HG03565 (cell line): ENCODE measurements around the gene CDC37.

Experiments
- ATAC-seq: cut with Tn5 transposase; IDR thresholded peaks from one replicate; pipeline ENCODE4 v1.9.1; 2021; ENCODE audit warnings: mild to moderate bottlenecking, moderate library complexity; ENCODE audit not compliant: unreplicated experiment

Gene CDC37

DNA sequence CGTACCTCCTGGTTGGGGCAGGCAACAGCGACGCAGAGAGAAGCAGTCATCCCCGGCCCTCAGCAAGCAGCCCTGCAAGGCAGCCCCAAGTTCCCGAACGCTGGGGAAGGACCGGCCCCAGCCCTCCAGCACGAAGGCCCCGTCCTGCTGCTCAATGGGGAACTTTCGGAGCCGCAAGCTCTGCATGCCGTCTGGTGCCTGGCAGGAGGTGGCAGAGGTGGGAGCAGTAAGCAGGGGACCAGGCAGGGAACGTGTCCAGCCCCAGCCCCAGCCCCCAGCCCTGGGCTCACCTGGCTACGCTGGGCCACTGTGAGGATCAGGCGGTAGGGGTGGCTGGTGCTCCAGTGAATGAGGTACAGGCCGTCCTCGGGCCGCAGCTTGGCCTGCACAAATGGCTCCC lies 41.1 kb downstream of the CDC37 start:
- no peak for ATAC-seq

GRCh38 chr19:10361569-10362011 lies 41.8 kb downstream of the CDC37 start:
- no peak for ATAC-seq

- ATAC-seq, result no peak
Measured at GRCh38 chr19:10356431-10356830, 46.9 kb downstream of the CDC37 start.

DNA sequence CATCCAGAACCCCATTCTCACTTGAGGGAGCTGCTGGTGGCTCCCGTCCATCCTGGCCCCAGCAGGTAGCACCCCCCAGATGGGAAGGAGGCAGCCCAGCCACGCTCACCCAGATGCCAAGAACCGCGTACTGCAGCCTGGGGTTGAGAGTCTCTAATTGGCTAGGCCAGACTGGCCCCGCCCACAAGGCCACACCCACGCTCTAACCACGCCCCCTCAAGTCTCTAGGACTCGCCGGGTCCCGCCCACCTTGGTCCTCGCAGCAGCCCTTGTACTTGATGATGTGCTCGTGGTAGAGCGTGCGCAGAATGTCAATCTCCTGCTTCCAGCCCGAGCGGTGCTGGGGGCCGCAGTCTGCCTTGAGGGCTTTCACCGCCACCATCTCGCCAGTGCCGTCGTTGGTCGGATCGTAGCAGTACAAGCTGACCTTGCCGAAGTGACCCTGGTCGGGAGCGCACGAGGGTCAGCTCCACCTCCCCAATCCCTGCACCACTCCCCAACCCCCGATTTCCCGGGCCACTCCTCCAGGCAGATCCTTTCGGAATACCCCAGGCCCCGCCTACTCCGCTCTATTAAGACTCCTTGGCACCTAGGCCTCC lies 49.5 kb downstream of the CDC37 start:
- no peak for ATAC-seq

GRCh38 chr19:10352764-10353671 lies 50.3 kb downstream of the CDC37 start:
- ATAC-seq, result no peak

- no peak for ATAC-seq
Measured at GRCh38 chr19:10346509-10346908, 56.8 kb downstream of the CDC37 start.

DNA sequence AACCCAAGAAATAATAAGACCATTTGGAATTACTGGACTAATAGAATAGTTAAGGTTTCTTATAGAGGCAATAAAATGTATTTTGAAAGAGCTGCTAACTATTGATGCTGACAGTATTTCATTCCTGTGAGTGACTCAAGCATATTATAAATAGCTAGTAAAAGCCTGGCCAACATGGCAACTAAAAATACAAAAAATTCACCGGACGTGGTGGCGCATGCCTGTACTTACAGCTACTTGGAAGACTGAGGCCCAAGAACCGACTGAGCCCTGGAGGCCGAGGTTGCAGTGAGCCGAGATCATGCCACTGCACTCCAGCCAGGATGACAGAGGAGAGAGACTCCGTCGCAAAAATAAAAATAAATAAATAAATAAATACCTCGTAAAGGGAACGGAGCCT lies 58.6 kb downstream of the CDC37 start:
- ATAC-seq, result no peak

DNA sequence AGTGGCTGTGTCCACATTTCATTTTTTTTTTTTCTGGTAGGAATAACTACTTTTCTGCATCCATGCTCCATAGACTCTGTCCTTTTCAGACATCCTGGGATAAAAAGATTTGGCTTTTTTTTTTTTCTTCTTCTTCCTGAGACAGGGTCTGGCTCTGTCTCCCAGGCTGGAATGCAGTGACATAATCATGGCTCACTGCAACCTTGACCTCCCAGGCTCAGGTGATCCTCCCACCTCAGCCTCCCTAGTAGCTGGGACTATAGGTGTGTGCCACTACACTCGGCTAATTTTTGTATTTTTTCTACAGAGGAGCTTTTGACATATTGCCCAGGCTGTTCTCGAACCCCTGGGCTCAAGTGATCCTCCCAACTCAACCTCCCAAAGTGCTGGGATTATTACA lies 59.8 kb downstream of the CDC37 start:
- ATAC-seq, result no peak
